ENCODE measurements around the gene BARHL1. TPM values are rescaled to one million over a fixed set of nuclear protein-coding genes. Genes with fewer than 3 reads are reported as not detected.

The BARHL1 gene
- polyA plus RNA-seq, 2 of the 4 experiments (the other 2 are of a cell fraction), result not detected

- no peak for TF ChIP-seq PHF8 (IDR thresholded peaks at IDR 0.05; ENCODE audit: borderline replicate concordance, low read depth)
- no peak for TF ChIP-seq HDAC2 (IDR thresholded peaks at IDR 0.05)
- TF ChIP-seq EHF (CRISPR knock-in tag; IDR thresholded peaks at IDR 0.05), result no peak
- no peak for TF ChIP-seq SMC3 (IDR thresholded peaks at IDR 0.05)
- TF ChIP-seq, protein P1, sequence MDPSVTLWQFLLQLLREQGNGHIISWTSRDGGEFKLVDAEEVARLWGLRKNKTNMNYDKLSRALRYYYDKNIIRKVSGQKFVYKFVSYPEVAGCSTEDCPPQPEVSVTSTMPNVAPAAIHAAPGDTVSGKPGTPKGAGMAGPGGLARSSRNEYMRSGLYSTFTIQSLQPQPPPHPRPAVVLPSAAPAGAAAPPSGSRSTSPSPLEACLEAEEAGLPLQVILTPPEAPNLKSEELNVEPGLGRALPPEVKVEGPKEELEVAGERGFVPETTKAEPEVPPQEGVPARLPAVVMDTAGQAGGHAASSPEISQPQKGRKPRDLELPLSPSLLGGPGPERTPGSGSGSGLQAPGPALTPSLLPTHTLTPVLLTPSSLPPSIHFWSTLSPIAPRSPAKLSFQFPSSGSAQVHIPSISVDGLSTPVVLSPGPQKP (IDR thresholded peaks at IDR 0.05; ENCODE audit: low read depth, low read length), result no peak
- TF ChIP-seq RFX5 (IDR thresholded peaks at IDR 0.05), result no peak
- TF ChIP-seq RCOR1 (IDR thresholded peaks at IDR 0.05; ENCODE audit: low read depth, low read length), result no peak
- TF ChIP-seq ZC3H11A (IDR thresholded peaks at IDR 0.05), result no peak
- TF ChIP-seq ZFP36 (IDR thresholded peaks at IDR 0.05; ENCODE audit: borderline replicate concordance, partially characterized antibody), result no peak
- TF ChIP-seq POLR2A (IDR thresholded peaks at IDR 0.05; ENCODE audit: low read length), result no peak
- no peak for TF ChIP-seq CHD2 (IDR thresholded peaks at IDR 0.05; ENCODE audit: low read length, partially characterized antibody)
- no peak for TF ChIP-seq NFE2L2 (conservative IDR thresholded peaks at IDR 0.05; ENCODE audit: low read length)
- TF ChIP-seq TFCP2L1 (CRISPR knock-in tag; IDR thresholded peaks at IDR 0.05), result no peak
- no peak for TF ChIP-seq EHMT2 (IDR thresholded peaks at IDR 0.05; ENCODE audit: low read depth)
- TF ChIP-seq BHLHE40 (IDR thresholded peaks at IDR 0.05; ENCODE audit: low read depth, low read length), result no peak
- TF ChIP-seq, protein P2, sequence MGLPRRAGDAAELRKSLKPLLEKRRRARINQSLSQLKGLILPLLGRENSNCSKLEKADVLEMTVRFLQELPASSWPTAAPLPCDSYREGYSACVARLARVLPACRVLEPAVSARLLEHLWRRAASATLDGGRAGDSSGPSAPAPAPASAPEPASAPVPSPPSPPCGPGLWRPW (IDR thresholded peaks at IDR 0.05), result no peak
- TF ChIP-seq HOXB13 (CRISPR knock-in tag; IDR thresholded peaks at IDR 0.05; ENCODE audit: low read depth), result no peak
- DNase-seq (ENCODE audit: low read depth in 1 of 2, low spot score in 1 of 2) (no peak), ATAC-seq (no peak), FAIRE-seq (no peak)
- Histone ChIP-seq H3K4me3 (no peak overlapping the region), H3K27ac (no peak overlapping the region), H3K9me3 (no peaks in the 10 kb centered on the region), H3K4me2 (no peak overlapping the region), H3K4me1 (no peaks in the 10 kb centered on the region)
- CTCF ChIA-PET, result interaction anchor here (1.6 kb wide), 1 partner anchor 80 kb away, joined by 3 read pairs; no protein-coding TSS in a partner anchor
- POLR2A ChIA-PET, result no interaction called here
- 94% methylated on average over 12 of the region's 12 CpGs for WGBS (ENCODE audit: missing lambda C conversion rate)
These were observed 55.4 kb downstream of the BARHL1 start for GRCh38 chr9:132637801-132638200.

DNA sequence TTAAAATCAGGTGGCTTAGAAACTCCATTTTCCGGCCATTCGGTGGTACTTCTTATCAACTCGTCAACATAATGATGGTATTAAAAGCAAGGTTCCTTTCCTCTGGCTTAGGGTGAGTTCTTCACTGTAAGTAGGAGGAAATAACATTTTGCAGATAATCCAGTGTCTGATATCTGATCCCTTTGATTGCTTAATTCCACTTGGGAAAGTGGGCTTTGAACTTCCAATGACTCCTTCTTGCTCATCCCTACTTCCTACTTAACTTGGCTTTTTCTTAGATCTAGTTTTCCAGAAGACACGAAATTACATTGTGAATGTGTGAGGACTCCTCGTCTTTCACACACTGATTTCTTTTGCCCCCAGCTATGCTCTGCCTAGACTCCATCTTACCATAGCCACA, 55.8 kb downstream of the BARHL1 start:
- 89% methylated on average over 5 of the region's 5 CpGs for WGBS (ENCODE audit: missing lambda C conversion rate)
- H3K27ac ChIP-seq, result no peak overlapping the region
- TF ChIP-seq POLR2A (IDR thresholded peaks at IDR 0.05; ENCODE audit: low read length), result no peak
- no peak for TF ChIP-seq JUNB (IDR thresholded peaks at IDR 0.05)
- TF ChIP-seq HOXB13 (CRISPR knock-in tag; IDR thresholded peaks at IDR 0.05; ENCODE audit: low read depth), result no peak
- TF ChIP-seq MAZ (IDR thresholded peaks at IDR 0.05; ENCODE audit: borderline replicate concordance, low read depth, low read length), result no peak
- TF ChIP-seq KDM1A (IDR thresholded peaks at IDR 0.05; ENCODE audit: low read depth), result no peak
- no peak for TF ChIP-seq REST (IDR thresholded peaks at IDR 0.05)
- TF ChIP-seq, protein P3, sequence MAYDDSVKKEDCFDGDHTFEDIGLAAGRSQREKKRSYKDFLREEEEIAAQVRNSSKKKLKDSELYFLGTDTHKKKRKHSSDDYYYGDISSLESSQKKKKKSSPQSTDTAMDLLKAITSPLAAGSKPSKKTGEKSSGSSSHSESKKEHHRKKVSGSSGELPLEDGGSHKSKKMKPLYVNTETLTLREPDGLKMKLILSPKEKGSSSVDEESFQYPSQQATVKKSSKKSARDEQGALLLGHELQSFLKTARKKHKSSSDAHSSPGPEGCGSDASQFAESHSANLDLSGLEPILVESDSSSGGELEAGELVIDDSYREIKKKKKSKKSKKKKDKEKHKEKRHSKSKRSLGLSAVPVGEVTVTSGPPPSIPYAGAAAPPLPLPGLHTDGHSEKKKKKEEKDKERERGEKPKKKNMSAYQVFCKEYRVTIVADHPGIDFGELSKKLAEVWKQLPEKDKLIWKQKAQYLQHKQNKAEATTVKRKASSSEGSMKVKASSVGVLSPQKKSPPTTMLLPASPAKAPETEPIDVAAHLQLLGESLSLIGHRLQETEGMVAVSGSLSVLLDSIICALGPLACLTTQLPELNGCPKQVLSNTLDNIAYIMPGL (CRISPR knock-in tag; IDR thresholded peaks at IDR 0.05; ENCODE audit: borderline replicate concordance), result no peak
- no peak for TF ChIP-seq MYC (IDR thresholded peaks at IDR 0.05; ENCODE audit: borderline replicate concordance, low read length)
- no peak for TF ChIP-seq NR3C1 (IDR thresholded peaks at IDR 0.05)
- no peak for TF ChIP-seq JUN (IDR thresholded peaks at IDR 0.05)
- TF ChIP-seq EHF (CRISPR knock-in tag; IDR thresholded peaks at IDR 0.05), result no peak
- no peak for TF ChIP-seq NFE2L2 (conservative IDR thresholded peaks at IDR 0.05; ENCODE audit: low read length)
- TF ChIP-seq CEBPB (IDR thresholded peaks at IDR 0.05), result no peak
- TF ChIP-seq GATA3 (IDR thresholded peaks at IDR 0.05; ENCODE audit: borderline replicate concordance), result no peak
- TF ChIP-seq, protein P1 (IDR thresholded peaks at IDR 0.05; ENCODE audit: low read depth, low read length), result no peak
- no peak for TF ChIP-seq POLR2AphosphoS2 (conservative IDR thresholded peaks at IDR 0.05; ENCODE audit: low read length)
- TF ChIP-seq MAFK (IDR thresholded peaks at IDR 0.05; ENCODE audit: partially characterized antibody), result no peak
- no peak for ATAC-seq
- no peaks in the 10 kb centered on the region for H3K9me3 ChIP-seq
- DNase-seq (ENCODE audit: low read depth in 1 of 2, low spot score in 1 of 2), result no peak
- H3K4me3 ChIP-seq, result no peak overlapping the region
- CTCF ChIA-PET, result interaction anchor here (0.7 to 1.6 kb wide), 2 partner anchors 16 to 80 kb away, joined by 3 read pairs; no protein-coding TSS in a partner anchor
- no peak for FAIRE-seq
- POLR2A ChIA-PET, result no interaction called here
- H3K4me1 ChIP-seq, result no peaks in the 10 kb centered on the region
- H3K4me2 ChIP-seq, result no peak overlapping the region
